Esophagus squamous epithelium (tissue), 4 donors: ENCODE data around the gene ARL6.

Source experiments
- CTCF ChIP-seq, 6 experiments: fragments of 450-650 bp in 4 of 6; fragments of 200-600 bp in 2 of 6; sonication (generic) in 2 of 6; IDR thresholded peaks; one replicate each; pipeline ENCODE4 v1.5.1; 2016 to 2019; ENCODE audit warnings: antibody characterized with exemption in 6 of 6, mild to moderate bottlenecking in 4 of 6, moderate library complexity in 4 of 6
- POLR2A ChIP-seq, 4 donors: fragments of 450-650 bp; IDR thresholded peaks; one replicate each; pipeline ENCODE4 v1.6.1; 2017; ENCODE audit warnings: antibody characterized with exemption in 4 of 4, mild to moderate bottlenecking in 4 of 4, moderate library complexity in 3 of 4

DNA sequence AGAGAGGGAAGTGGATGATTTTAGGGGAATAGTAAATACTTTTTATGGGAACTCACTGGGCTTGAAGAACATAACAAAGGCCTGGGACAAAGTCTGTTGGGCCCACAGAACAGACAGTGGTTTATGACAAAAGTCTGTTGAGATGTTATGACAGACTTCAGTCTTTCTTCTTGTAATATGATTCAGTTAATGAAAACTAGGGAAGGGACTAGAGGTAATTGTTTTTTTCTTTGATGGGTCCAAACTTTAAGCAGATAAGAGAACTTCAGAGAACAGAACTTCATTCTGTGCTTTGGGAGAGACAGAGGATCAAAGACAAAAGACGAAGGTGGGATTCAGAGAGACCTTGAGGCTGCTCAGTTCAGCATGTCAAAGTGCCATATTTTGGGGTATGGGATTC is 66.6 kb downstream of the ARL6 start:
- no peak for TF ChIP-seq CTCF (IDR thresholded peaks at IDR 0.05)
- no peak for TF ChIP-seq POLR2A (IDR thresholded peaks at IDR 0.05)
